Right hindlimb (tissue), 1 donor: Measurements from ENCODE around the gene MYBPH.

Experiments
- DNase-seq: peaks from one replicate; pipeline ENCODE4 v3.0.0-alpha.2; 2018

MYBPH gene

DNA sequence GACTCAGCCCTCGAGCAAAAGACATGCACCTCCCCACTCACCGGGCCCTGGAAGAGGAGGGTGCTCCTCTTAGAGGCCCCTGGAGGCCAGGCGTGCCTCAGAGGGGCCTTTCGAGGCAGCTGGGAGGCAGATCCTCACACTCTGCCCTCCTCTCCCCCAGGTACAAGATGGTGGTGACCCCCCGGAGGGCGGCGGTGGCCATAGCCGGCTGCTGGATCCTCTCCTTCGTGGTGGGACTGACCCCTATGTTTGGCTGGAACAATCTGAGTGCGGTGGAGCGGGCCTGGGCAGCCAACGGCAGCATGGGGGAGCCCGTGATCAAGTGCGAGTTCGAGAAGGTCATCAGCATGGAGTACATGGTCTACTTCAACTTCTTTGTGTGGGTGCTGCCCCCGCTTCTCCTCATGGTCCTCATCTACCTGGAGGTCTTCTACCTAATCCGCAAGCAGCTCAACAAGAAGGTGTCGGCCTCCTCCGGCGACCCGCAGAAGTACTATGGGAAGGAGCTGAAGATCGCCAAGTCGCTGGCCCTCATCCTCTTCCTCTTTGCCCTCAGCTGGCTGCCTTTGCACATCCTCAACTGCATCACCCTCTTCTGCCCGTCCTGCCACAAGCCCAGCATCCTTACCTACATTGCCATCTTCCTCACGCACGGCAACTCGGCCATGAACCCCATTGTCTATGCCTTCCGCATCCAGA is 10.4 kb downstream of the MYBPH start:
- no peak for DNase-seq

DNA sequence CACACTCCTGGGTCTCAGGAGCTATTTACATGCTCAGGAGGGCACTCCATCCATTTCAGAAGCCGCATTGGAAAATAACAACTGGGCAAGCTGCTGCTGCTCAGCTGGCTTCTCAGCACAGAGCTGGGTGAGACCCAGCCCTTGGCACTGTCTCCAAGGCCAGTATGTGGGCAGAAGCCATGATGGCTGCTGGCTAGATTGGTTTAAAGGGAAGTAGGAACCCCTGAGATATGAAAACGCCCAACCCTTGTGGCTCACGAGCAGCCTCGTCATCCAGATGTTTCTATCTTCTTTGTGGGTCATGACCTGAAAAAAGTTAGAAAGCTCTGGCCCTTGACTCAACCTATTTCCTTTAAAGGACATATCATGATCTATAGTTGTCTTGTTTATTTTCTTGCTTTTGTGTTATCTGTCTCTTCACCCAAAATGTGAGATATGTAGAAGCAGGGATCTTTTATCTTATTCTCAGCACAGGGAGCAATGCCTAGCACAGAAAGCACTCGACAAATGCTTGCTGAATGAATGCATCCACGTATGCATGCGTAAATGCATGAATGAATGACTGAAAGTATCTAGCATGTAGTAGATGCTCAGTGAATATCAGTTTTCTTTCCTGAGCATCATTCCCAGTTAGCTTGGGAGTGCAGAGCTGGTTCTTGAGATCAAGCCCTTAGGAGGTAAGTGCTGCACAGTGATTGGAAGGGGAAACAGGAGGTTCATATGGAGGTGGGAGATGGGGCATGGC is 11.6 kb downstream of the MYBPH start:
- no peak for DNase-seq

DNA sequence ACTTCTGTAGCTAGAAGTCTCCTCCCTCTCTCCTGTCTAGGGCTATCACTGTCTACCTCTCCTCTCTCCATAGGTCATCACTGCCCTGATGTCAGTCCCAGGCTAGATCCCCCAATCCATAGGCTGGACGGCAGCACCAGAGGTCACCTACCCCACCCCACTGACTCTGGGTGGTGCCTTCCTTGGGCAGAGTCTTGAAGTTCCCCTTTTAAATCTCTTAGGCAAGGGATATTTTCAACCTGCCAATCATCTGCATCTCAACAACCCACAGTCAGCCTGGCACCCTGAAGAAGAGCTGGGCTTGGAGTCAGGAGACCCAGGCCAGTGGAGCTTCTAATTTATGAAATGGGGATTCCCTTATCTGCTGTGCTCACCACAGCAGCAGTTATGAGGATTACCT is 13.2 kb downstream of the MYBPH start:
- no peak for DNase-seq

DNA sequence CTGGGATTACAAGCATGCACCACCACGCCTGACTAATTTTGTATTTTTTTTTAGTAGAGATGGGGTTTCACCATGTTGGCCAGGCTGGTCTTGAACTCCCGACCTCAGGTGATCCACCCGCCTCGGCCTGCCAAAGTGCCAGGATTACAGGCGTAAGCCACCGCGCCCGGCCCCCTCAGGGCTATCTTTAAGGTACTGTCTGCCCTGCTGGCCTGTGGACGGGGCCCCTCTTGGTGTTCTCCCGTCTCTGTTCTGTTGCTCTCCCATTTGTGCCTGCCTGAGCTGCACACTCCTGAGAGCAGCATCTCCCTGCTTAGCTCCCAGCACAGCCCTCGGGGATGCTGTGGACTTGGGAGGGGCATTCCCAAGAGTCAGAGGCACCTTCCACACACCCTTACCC is 13.9 kb downstream of the MYBPH start:
- DNase-seq: no peak

DNA sequence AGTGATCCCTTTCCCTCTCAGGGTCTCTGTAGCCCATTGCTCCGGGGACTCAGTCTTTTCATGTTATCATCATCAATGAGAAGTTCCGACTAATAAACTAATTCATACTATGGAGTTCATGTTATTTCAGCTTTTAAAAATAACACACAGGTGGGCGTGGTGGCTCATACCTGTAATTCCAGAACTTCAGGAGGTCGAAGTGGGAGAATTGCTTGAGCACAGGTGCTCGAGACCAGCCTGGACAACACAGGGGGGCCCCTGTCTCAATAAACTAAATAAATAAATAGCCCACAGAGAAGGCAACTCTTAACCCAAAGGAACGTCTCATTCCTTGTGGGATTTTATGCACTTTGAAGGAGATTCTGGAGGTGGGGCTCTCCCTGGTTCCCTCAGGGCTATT is 14.5 kb downstream of the MYBPH start:
- DNase-seq: no peak

DNA sequence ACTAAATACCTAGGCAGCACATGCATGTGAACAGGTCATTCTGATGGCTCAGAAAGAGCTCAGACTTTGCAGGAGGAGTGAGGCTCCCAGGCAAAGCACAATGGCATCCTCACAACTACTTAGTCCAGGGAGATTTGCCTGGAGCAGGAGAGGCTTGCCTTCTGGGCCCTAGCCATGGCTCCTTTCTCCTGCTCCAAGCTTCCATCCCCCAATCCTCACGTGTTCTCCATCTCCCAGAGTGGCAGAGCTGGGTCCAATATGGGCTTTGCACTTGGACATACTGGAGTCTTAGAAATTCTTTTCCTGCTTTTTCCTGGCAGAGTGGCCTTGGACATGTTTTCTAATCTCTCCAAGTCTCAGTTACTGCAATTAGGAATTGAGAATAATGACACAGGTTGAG is 15.8 kb downstream of the MYBPH start:
- no peak for DNase-seq

DNA sequence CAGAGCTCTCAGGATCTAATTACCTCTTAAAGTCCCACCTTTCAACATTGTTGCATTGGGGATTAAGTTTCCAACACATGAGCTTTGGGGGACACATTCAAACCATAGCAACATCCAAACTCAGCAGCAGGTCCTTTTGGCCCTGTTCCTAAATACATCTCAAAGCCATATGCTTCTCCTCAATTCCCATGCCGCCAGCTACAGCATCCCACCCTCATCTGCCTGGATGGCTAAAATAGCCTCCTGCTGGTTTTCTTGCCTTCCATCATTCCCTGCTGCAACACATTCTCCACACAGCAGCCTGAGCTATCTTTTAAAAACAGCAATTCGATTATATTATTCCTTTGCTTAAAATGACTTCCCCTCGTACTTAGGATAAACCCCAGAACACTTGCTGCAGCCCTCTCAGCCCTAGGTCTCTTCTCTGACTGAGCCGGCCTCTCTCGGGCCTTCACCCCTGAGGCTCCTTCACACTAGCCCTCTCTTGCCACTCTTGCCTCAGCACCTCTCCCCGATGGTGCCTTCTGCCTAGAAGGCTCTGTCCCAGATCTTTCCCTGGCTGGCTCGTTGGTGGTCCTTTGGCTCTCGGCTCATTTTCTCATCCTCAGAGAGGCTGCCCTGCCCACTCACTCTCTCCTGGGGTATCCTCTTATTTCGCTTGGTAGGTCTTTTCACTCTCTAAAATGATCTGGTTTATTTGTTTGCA is 16.5 kb downstream of the MYBPH start:
- DNase-seq: no peak

DNA sequence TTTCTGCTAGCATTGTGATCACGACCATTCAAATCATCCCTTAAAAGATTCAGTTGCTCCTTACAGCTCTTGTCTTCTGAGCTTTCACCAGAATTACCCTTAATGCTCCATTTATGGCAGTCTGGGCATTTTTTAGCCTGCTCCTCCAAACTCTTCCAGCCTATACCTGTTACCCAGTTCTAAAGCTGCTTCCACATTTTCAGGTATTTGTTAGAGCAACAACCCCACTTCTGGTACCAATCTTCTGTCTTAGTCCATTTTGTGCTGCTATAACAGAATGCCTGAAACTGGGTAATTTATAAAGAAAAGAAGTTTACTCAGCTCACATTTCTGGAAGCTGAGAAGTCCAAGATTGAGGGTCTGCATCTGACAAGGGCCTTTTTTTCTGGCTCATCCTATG is 17.2 kb downstream of the MYBPH start:
- DNase-seq: no peak

DNA sequence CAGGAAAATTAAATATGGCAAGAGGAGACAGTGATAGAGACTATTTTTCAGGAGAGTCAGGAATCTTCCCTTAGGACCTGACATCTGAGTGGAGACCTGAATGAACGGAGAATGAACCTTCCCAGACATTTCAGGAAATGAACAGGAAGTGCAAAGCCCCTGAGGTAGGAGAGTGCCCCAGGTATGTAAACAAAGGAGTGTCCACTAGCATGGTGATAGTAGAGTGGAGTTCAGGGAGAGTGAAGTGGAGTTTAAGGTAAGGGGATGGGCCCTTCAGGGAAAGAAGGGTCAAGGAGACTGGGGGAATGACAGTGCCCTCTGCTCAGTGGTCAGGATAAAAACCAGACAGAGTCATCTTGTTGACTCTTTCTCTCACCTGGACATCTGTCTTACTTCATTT is 19.3 kb downstream of the MYBPH start:
- no peak for DNase-seq

DNA sequence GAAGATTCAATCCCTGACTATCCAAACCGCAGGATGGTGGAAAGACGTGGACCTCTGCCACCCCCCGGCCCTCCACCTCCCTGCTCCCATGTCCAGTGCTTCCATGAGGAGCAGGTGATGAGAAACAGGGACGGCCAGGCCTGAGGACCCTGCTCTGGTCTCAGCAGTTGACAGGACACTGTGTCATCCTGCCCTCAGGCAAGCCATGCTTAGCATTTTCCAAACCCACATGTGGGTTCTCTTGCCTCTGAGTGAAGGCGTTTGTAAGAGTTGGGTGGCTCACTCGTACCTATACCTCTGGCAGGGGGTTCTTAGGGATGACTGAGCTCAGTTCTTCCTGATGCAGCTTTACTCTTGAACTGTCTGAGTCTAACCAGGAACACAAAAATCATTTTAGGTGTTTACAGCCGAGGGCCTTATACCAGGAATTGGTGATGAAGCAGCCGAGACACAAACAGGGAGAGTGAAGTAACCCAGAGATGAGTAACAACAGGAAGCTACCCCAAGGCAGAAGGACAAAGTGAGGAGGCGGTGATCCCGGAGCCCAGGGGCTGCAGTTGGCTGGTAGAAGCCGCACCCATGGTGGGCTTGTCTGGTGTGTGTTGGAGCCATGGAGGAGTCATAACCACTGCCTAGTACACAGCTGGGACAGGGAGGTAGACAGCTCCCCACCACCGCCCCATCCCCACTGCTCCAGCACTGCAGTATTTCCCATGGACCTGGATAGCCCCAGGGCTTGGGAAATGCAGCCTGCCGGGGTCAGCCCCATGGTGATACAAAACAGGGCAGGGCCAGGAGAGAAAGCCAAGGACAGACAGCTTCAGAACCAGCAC is 21.4 kb downstream of the MYBPH start:
- DNase-seq: no peak

DNA sequence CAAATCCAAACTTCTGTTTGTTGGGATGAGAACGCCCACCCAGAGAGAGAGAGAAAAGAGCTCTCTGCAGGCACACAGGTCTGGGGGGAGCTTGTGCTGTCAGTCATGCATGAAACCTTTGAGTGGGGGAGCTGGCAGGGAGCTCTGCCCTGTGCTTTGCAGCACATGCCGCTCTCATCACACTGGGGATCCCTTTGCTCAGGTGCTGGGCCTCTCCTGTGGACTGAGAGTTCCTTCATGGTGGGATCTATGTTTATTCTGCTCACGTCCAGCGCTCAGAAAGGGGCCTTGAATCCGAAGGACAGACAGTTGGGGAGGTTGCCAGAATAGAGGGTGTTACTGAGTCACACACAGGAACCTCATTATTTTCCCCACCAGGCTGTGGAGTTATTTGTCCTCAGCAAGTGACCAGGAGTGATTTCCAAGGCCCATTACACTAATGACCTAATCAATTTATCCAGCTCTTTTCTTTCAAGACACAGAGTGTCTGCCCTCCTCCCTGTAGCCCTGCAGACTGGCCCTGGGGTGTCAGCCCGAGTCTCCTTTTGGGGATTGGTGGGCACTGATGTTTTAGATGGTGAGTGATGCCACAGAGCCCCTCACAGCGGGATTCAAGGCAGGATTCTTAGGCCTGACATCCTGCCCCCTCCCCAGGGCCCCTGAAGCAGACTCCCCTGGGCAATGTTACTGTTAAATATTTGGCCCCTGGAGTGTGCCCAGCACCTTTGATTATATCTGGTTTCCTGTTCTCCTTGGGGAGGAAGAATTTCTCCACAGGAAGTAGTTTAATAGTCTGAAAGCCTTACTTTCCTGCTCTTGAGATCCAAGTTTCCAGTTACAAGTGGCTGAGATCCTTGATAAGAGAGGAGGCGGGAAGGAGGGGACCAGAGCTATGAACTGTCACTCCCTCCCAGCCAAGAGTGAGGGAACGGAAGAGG is 22.3 kb downstream of the MYBPH start:
- DNase-seq: no peak

DNA sequence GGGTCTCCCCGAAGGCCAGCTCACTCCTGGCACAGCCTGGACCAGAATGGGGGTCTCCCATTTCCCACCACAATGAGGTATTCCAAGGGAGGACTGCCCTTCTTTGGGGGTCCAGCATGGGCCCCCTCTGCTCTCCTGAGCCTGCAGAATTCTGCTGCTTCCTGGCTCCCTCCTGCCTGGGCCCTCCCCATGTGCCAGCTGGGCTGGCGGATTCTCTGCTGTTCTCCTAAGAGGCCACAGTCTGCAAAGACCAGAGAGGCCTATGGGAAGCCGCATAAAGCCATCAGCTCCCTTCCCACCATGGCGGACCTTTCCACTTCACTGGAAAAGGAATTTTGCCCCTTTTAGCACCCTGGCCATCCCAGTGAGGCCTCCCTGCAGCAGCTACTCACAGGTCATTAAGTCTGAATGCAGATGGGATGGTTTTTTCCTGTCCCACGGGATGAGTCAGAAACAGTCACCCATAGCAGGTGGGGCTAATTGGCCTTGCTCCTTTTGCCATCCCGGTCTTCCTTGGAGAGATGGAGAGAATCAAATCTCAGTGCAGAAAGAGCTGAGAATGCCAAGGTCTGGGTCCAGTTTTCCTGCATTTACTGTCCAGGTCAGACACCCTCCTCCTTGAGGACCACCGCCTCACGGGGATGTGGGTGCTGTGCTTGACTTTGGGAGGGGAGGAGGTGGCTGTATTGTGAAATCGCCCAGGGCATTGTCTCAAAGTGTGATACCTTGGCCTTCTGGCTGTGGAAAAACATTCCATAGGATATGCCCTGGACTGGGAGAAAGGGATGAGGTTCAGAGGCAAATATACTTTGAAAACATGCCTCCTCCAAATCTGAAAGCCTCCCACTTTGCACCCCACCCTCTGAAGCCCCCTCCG is 23.2 kb downstream of the MYBPH start:
- no peak for DNase-seq

DNA sequence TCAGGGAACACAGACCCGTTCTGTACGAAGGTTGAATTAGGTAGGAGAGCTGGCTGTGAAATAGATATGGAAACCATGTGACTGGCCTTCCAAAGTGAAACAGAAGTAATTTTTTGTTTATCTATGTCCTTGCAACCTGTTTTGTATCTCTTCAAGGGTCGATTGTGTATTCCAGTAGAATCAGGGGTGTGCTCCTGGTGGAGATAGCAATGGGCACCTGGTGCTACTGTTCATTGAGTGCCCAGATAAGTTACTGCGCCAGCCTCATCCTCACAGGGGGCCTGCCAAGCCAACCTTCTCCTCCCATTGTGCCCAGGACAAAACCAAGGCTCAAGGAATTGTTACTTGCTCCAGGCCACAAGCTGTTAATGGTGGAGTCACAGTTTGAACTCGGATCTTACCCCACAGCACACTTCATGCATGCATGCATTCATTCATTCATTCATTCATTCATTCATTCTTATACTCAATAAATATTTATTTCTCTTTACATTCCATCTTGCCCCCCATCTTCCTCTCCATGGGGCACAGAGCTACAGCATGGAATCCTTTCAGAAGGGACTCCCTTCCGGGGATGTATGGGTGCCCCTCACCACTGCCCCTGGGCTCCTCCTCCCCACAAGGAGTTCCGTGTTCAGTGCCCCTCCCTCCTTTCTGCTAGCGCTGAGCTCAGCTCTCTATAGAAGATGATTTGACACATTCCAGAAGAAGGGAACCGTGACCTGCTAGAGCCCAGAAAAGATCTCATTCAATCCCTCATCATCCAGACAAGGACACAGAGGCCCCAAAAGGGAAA is 24.1 kb downstream of the MYBPH start:
- no peak for DNase-seq

DNA sequence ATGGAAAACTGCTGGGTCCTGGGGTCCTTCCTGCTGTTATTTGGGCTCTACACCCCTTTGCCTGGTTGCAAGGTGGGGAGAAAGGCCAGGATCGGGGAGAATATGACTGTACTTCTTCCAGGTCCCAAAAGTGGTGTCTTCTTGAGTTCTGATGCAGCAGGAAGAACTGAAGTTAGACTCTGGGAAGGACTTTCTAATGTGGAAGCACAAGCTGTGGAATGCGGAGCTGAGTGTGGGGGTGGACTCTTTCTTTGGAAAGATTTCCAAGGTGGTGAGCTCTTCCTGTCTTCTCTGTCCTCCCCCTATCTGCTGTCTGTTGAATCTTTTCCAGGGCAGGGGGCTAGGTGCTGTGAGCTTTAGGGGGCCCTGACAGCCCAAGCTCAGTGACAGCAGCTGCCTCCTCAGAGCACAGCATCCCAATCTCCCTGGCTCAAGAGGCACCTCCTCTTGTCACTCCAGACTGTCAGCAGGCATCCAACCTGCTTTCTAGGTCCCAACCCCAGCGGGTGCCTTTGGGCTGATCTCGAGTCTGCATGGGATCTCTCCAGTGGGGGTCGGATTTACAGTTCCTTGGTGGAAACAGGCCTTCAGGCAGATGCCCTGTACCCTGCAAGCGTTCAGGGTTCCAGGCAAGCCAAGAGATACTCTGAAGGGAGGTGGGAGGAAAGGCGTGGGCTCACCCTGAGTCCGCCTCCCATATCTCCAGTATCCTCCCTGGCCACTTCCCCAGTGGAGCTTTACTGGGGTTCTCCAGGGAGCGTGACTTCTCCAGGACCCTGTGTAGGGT is 24.9 kb downstream of the MYBPH start:
- DNase-seq: no peak

DNA sequence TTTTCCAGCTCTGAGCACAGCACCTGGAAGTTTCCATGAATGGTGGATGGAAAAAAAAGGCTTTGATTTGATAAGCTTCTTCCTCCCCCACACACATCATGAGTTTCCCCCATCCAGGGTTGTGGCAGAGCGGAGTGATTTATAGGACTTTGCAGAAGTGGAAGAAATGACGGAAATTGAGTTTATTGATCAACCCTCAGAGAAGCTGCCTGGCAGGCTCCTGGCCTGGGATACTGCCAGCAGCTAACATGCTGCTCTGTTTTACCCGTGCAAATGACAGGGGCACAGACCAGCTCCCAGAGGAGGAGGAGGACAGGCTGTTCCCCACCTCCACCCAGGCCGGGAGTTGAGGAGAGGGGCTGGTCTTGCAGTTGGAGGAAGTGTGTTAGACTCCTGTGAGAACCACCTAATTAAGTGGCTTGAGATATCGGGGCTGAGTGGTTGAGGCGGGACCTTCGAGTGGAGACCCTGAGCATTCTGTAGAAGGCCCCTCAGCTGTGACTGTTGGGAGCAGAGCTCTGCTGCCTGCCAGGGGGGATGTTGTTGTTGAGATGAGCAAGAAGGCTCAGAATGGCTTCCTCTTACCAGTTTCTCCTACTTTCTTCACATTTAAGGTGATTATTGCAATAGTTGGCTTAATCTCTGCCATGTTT is 26.3 kb downstream of the MYBPH start:
- no peak for DNase-seq

DNA sequence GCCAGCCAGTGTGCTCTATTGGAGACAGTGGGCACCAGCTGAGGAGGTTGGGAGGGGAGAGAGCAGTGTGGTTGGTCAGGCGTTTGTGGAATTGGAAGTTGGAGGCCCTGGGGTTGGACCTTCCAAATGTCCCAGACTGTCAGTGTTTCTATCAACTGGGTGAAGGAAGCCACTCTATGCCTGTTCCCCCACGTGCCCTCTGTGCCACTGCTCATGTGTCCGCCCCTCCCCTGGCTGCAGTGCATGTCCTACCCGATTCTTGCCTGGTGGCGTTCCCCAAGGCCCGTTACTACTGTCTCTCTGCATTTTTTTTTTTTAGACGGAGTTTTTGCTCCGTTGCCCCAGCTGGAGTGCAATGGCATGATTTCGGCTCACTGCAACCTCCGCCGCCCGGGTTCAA is 27.0 kb downstream of the MYBPH start:
- no peak for DNase-seq

DNA sequence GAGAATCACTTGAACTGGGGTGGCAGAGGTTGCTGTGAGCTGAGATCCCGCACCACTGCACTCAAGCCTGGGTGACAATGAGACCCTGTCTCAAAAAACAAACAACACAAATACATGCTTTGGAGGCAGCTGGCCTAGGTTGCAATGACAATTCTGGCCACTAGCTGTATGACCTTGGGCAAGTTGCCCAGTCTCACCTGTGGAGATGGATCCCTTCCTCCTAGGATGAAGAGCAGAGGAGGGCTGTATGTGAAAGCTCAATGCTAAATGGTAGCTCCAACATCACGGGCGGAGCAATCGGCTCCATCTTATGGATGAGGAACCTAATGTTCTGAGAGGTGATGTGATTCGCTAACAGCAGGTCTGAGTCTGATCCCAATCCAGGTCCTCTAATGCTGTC is 27.5 kb downstream of the MYBPH start:
- DNase-seq: no peak

DNA sequence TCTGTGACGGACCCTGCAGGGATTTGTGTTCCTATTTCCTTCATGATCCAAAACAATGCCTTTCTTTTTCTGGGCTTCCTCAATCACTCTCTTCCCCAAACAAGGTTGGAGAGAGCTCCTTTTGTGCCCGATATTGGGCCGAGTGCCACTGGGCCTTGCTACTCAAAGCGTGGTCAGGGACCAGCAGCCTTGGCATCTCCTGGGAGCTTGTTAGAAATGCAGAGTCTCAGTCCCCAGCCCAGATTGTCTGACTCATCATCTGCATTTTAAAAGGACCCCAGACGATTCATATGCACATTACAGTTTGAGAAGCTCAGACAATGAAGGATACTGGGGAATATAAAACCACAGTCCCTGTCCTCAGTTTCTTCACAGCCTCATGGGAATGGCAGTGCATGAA is 28.2 kb downstream of the MYBPH start:
- no peak for DNase-seq

DNA sequence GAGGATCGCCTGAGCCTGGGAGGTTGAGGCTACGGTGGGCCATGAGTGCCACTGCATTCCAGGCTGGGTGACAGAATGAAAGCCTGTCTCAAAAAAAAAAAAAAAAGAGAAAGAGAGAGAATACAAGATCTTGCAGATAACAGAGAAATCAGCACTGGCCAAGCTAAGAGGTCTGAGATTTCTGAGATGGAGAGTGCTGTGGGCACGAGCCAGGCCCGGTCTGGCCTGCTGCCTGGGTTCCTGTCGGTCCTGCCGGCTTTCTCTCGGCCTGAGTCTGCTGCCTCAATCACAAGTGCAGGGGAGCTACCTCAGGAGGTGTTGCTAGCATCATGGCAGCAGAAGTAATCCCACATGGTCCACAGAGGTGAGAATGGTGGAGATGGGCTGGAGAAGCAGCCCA is 29.1 kb downstream of the MYBPH start:
- DNase-seq: no peak
